Astrocyte (in vitro differentiated cells and primary cell): ENCODE results near the gene PLS1. TPM values are rescaled to one million over a fixed set of nuclear protein-coding genes. Genes with fewer than 3 reads are reported as not detected.

Source experiments
- DNase-seq: peaks from one replicate; pipeline ENCODE4 v3.0.0-alpha.2; 2010; ENCODE audit warnings: low read depth
- FAIRE-seq: peaks from 2 replicates; lab custom pipeline; 2011; peaks lifted over from hg19 to GRCh38; lab: Jason Lieb, UNC
- H2AFZ ChIP-seq: 2 replicates; pipeline ENCODE4 v1.6.0; 2012; ENCODE audit warnings: low read depth, low read length, inconsistent platforms
- H3K27ac ChIP-seq: 2 replicates; pipeline ENCODE4 v1.5.1; 2011; ENCODE audit warnings: low read depth, low read length, inconsistent platforms
- H3K27me3 ChIP-seq: 2 replicates; pipeline ENCODE4 v1.6.0; 2011; ENCODE audit warnings: low read length, inconsistent platforms; ENCODE audit not compliant: insufficient read depth
- H3K36me3 ChIP-seq: 2 replicates; pipeline ENCODE4 v1.5.1; 2011; ENCODE audit warnings: low read length, inconsistent platforms; ENCODE audit not compliant: insufficient read depth
- H3K4me1 ChIP-seq: 2 replicates; pipeline ENCODE4 v1.5.1; 2011; ENCODE audit warnings: low read length, inconsistent platforms; ENCODE audit not compliant: insufficient read depth
- H3K4me2 ChIP-seq: 2 replicates; pipeline ENCODE4 v1.6.0; 2012; ENCODE audit warnings: low read length, inconsistent platforms
- H3K4me3 ChIP-seq: 2 replicates; pipeline ENCODE4 v1.5.1; 2011; ENCODE audit warnings: low read depth, mild to moderate bottlenecking, low read length, inconsistent platforms; ENCODE audit not compliant: insufficient read depth
- H3K79me2 ChIP-seq: 2 replicates; pipeline ENCODE4 v1.6.0; 2012; ENCODE audit warnings: mild to moderate bottlenecking, low read length, inconsistent platforms; ENCODE audit not compliant: insufficient read depth
- H3K9ac ChIP-seq: 2 replicates; pipeline ENCODE4 v1.6.0; 2012; ENCODE audit warnings: mild to moderate bottlenecking, low read length, inconsistent platforms
- H3K9me3 ChIP-seq: 2 replicates; pipeline ENCODE4 v1.5.1; 2012; ENCODE audit warnings: low read depth, mild to moderate bottlenecking, low read length, inconsistent platforms; ENCODE audit not compliant: insufficient read depth
- H4K20me1 ChIP-seq: 2 replicates; pipeline ENCODE4 v1.6.0; 2012; ENCODE audit warnings: low read length, inconsistent platforms; ENCODE audit not compliant: insufficient read depth
- H3K27ac Mint-ChIP-seq: one replicate; pipeline ENCODE4 v1.8.0; 2021; ENCODE audit warnings: mild to moderate bottlenecking, mixed read lengths; ENCODE audit not compliant: unreplicated experiment
- H3K27me3 Mint-ChIP-seq: one replicate; pipeline ENCODE4 v1.8.0; 2021; ENCODE audit warnings: low read depth, mixed read lengths; ENCODE audit not compliant: unreplicated experiment
- H3K36me3 Mint-ChIP-seq: one replicate; pipeline ENCODE4 v1.8.0; 2021; ENCODE audit warnings: low read depth, mixed read lengths; ENCODE audit not compliant: unreplicated experiment
- H3K4me1 Mint-ChIP-seq: one replicate; pipeline ENCODE4 v1.8.0; 2021; ENCODE audit warnings: low read depth, mixed read lengths; ENCODE audit not compliant: unreplicated experiment
- H3K4me3 Mint-ChIP-seq: one replicate; pipeline ENCODE4 v1.8.0; 2021; ENCODE audit warnings: mild to moderate bottlenecking, moderate library complexity, mixed read lengths; ENCODE audit not compliant: unreplicated experiment
- H3K9me3 Mint-ChIP-seq: one replicate; pipeline ENCODE4 v1.8.0; 2021; ENCODE audit warnings: mild to moderate bottlenecking, mixed read lengths; ENCODE audit not compliant: unreplicated experiment
- EZH2 ChIP-seq: IDR thresholded peaks from 2 replicates; pipeline ENCODE4 v1.6.1; 2012; ENCODE audit warnings: mild to moderate bottlenecking, low read length, inconsistent platforms; ENCODE audit not compliant: insufficient read depth
- total RNA-seq: library from RNA; stranded (reverse); gene quantifications from 2 replicates; pipeline ENCODE4 v1.2.1, GENCODE V29; 2021
- TF ChIP-seq, protein P1 (sequence below): IDR thresholded peaks from 2 replicates; pipeline ENCODE4 v1.5.1; 2011; ENCODE audit warnings: low read depth, mild to moderate bottlenecking, inconsistent platforms, low read length, moderate library complexity; ENCODE audit not compliant: insufficient read depth

Gene PLS1
- total RNA-seq, 1 donor from 2014 or later, result 7.8 TPM

DNA sequence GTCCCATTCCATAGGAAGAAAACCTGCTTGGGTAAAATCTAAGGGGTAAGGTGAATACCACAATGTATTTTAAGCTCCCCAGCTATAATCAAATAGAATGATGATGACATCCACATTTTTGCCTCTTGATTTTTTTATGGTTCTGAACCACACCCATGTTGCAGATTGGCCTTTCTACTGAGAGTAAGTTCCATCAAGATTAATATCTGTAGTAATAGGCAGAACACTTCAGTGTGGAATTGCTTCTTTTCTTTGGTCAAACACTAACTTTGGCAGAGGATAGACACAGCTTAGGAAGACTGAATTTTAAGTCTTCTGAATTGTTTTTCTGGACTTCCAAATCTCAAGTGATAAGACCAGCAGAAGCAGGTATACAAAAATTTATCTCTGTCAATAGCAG, 27.0 kb downstream of the PLS1 start:
- Histone ChIP-seq H3K4me3 (no peak overlapping the region), H3K9ac (no peak overlapping the region), H2AFZ (no peak overlapping the region), H3K27me3 (no peaks in the 10 kb centered on the region), H3K79me2 (no peaks in the 10 kb centered on the region), H3K36me3 (no peaks in the 10 kb centered on the region), H4K20me1 (no peaks in the 10 kb centered on the region), H3K9me3 (no peaks in the 10 kb centered on the region), H3K4me2 (no peak overlapping the region), H3K4me1 (peaks cover 4% of the 10 kb centered on the region), H3K27ac (no peak overlapping the region)
- FAIRE-seq, result no peak
- TF ChIP-seq, protein P1, sequence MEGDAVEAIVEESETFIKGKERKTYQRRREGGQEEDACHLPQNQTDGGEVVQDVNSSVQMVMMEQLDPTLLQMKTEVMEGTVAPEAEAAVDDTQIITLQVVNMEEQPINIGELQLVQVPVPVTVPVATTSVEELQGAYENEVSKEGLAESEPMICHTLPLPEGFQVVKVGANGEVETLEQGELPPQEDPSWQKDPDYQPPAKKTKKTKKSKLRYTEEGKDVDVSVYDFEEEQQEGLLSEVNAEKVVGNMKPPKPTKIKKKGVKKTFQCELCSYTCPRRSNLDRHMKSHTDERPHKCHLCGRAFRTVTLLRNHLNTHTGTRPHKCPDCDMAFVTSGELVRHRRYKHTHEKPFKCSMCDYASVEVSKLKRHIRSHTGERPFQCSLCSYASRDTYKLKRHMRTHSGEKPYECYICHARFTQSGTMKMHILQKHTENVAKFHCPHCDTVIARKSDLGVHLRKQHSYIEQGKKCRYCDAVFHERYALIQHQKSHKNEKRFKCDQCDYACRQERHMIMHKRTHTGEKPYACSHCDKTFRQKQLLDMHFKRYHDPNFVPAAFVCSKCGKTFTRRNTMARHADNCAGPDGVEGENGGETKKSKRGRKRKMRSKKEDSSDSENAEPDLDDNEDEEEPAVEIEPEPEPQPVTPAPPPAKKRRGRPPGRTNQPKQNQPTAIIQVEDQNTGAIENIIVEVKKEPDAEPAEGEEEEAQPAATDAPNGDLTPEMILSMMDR, result no peak
- no peak for TF ChIP-seq EZH2
- no peak for DNase-seq
- Mint-ChIP-seq H3K27me3 (no peaks in the 10 kb centered on the region), H3K4me3 (no peak overlapping the region), H3K27ac (no peak overlapping the region), H3K9me3 (no peaks in the 10 kb centered on the region), H3K4me1 (peaks cover 3% of the 10 kb centered on the region), H3K36me3 (no peaks in the 10 kb centered on the region)

DNA sequence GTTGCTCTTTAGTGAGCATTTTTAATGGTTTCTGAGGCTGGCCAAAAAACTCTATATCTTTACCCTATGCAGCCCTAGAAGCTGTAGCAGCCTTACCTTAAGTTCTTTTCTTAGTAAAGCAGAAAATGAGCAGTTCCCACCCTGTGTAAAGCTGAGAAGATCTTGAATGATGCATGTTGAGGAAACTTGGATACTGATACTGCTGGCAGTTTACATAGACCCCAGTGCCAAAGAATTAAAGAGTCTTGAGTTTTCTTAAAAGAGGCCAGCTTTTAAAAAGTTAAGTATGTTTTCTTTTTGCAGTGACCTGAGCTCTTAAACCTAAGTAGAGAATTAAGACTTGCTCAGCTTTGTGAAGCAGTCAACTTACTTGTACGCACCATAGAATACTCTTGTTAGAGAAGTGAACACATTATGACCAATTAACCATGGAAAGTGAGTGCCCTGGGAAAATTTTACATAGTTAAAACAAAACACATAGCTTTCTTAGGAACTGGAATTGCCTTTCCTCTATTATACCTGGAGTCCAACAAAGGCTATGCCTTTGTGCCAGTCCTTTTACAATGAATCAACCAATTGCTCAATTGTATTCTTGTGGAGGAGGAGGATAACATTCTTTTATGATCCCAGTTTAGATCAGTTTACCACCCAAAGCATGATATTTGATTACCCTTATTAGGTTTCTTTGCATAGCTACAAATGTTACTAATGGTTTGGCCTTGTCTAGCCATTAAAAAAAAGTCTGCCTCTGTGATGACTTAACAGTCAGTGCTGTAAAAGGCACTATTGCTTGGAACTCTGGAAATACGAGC, 28.4 kb downstream of the PLS1 start:
- H3K27ac Mint-ChIP-seq, result no peak overlapping the region
- Histone ChIP-seq H3K4me3 (no peak overlapping the region), H3K79me2 (no peaks in the 10 kb centered on the region), H3K4me2 (no peak overlapping the region), H3K4me1 (no peaks in the 10 kb centered on the region), H4K20me1 (no peaks in the 10 kb centered on the region), H3K9ac (no peak overlapping the region), H3K27me3 (no peaks in the 10 kb centered on the region), H3K27ac (no peak overlapping the region), H2AFZ (no peak overlapping the region), H3K9me3 (no peaks in the 10 kb centered on the region), H3K36me3 (no peaks in the 10 kb centered on the region)
- H3K4me1 Mint-ChIP-seq, result no peaks in the 10 kb centered on the region
- no peaks in the 10 kb centered on the region for H3K27me3 Mint-ChIP-seq
- H3K36me3 Mint-ChIP-seq, result no peaks in the 10 kb centered on the region
- DNase-seq, result no peak
- no peak for FAIRE-seq
- H3K4me3 Mint-ChIP-seq, result no peak overlapping the region
- TF ChIP-seq, protein P1, result no peak
- no peak for TF ChIP-seq EZH2
- no peaks in the 10 kb centered on the region for H3K9me3 Mint-ChIP-seq

DNA sequence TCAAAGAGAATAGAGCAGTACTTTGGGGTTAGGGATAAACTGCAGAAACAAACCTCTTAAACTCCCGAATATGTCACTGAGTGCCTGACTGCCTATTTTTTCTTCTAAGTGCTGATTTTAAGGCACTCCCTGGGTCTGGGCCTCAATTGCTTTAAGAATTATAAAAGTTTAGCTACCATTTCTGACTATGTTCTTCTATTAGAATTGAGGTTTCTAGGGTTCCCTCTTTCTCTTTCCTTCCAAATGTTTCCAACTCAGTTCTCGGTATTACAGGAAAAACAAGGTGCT, 28.9 kb downstream of the PLS1 start:
- Histone ChIP-seq H2AFZ (no peak overlapping the region), H3K4me1 (no peaks in the 10 kb centered on the region), H3K4me3 (no peak overlapping the region), H4K20me1 (no peaks in the 10 kb centered on the region), H3K36me3 (no peaks in the 10 kb centered on the region), H3K9ac (no peak overlapping the region), H3K9me3 (no peaks in the 10 kb centered on the region), H3K27me3 (no peaks in the 10 kb centered on the region), H3K27ac (no peak overlapping the region), H3K79me2 (no peaks in the 10 kb centered on the region), H3K4me2 (no peak overlapping the region)
- Mint-ChIP-seq H3K4me1 (no peaks in the 10 kb centered on the region), H3K27ac (no peak overlapping the region), H3K36me3 (no peaks in the 10 kb centered on the region), H3K4me3 (no peak overlapping the region), H3K27me3 (no peaks in the 10 kb centered on the region), H3K9me3 (no peaks in the 10 kb centered on the region)
- DNase-seq (no peak), FAIRE-seq (no peak)
- TF ChIP-seq, protein P1, result no peak
- no peak for TF ChIP-seq EZH2
